CD4-positive, alpha-beta memory T cell (primary cell): Measurements from ENCODE around the gene PMF1. TPM values are rescaled to one million over a fixed set of nuclear protein-coding genes. Genes with fewer than 3 reads are reported as not detected.

ENCODE experiments used
- CTCF ChIA-PET: fragments of 350-600 bp; sonication (Branson Sonifier 250); formaldehyde crosslinking; loops from one replicate; lab custom pipeline; 2021; ENCODE audit warnings: inconsistent platforms; ENCODE audit not compliant: partially characterized antibody; lab: Charles Lee
- POLR2A ChIA-PET: fragments of 350-600 bp; sonication (Branson Sonifier 250); formaldehyde crosslinking; loops from one replicate; lab custom pipeline; 2021; ENCODE audit not compliant: partially characterized antibody; lab: Charles Lee
- DNase-seq, 5 donors: peaks; one replicate each; pipeline versions ENCODE4 v3.0.0 to v3.0.0-alpha.2; 2020 to 2022; ENCODE audit warnings: mixed read lengths in 1 of 5
- H3K27ac ChIP-seq: one replicate; pipeline ENCODE4 v1.7.0; 2013; ENCODE audit warnings: low read depth, low read length
- H3K27me3 ChIP-seq: 2 replicates; pipeline ENCODE4 v1.7.0; 2013; ENCODE audit warnings: mild to moderate bottlenecking, low read length, moderate library complexity; ENCODE audit not compliant: insufficient read depth
- H3K36me3 ChIP-seq: 2 replicates; pipeline ENCODE4 v1.7.0; 2013; ENCODE audit warnings: mild to moderate bottlenecking, low read length, moderate library complexity; ENCODE audit not compliant: insufficient read depth
- H3K4me1 ChIP-seq: 2 replicates; pipeline ENCODE4 v1.7.0; 2013; ENCODE audit warnings: mild to moderate bottlenecking, low read length, moderate library complexity; ENCODE audit not compliant: insufficient read depth
- H3K4me3 ChIP-seq, 2 donors: one replicate each; pipeline ENCODE4 v1.7.0; 2013; ENCODE audit warnings: low read length in 2 of 2, mild to moderate bottlenecking in 1 of 2
- H3K9me3 ChIP-seq, 2 donors: one replicate each; pipeline ENCODE4 v1.7.0; 2013; ENCODE audit warnings: low read length in 2 of 2, control low read depth in 1 of 2; ENCODE audit not compliant: control insufficient read depth in 1 of 2
- H3K27ac Mint-ChIP-seq, 7 donors: one replicate each; pipeline ENCODE4 v1.8.0; 2020 to 2021; ENCODE audit warnings: mixed read lengths in 7 of 7, mild to moderate bottlenecking in 6 of 7, inconsistent platforms in 3 of 7, moderate library complexity in 3 of 7
- H3K27me3 Mint-ChIP-seq, 2 donors: one replicate each; pipeline ENCODE4 v1.8.0; 2020 to 2021; ENCODE audit warnings: mixed read lengths in 2 of 2
- H3K36me3 Mint-ChIP-seq, 2 donors: one replicate each; pipeline ENCODE4 v1.8.0; 2020 to 2021; ENCODE audit warnings: mixed read lengths in 2 of 2, inconsistent platforms in 1 of 2, mild to moderate bottlenecking in 1 of 2
- H3K4me1 Mint-ChIP-seq, 4 donors: one replicate each; pipeline ENCODE4 v1.8.0; 2020 to 2021; ENCODE audit warnings: mixed read lengths in 4 of 4, mild to moderate bottlenecking in 1 of 4
- H3K4me3 Mint-ChIP-seq, 8 donors: one replicate each; pipeline ENCODE4 v1.8.0; 2020 to 2021; ENCODE audit warnings: mixed read lengths in 8 of 8, mild to moderate bottlenecking in 7 of 8, moderate library complexity in 6 of 8, inconsistent platforms in 3 of 8
- H3K9me3 Mint-ChIP-seq, 8 donors: one replicate each; pipeline ENCODE4 v1.8.0; 2020 to 2021; ENCODE audit warnings: mixed read lengths in 8 of 8, mild to moderate bottlenecking in 5 of 8, inconsistent platforms in 3 of 8, moderate library complexity in 1 of 8
- intact Hi-C: fragments of 100-400 bp; cut with micrococcal nuclease; formaldehyde crosslinking; loops from one replicate; pipeline ENCODE4 v1.15.1; 2023
- polyA plus RNA-seq, 2 donors: library from polyadenylated mRNA; unstranded; fragments of 300-500 nt; fragmentation: Illumina TruSeq; gene quantifications; one replicate each; pipeline ENCODE4 v1.2.3, GENCODE V29; 2021
- total RNA-seq, 2 experiments: library from RNA; stranded (reverse); gene quantifications; one replicate each; pipeline ENCODE4 v1.2.3, GENCODE V29; 2021

PMF1 gene
- total and polyA plus RNA-seq, 4 experiments from 2014 or later = 39.0 to 106 (median 56.8) TPM

GRCh38 chr1:156232201-156232894 is 19.5 kb downstream of the PMF1 start:
- CTCF ChIA-PET = interaction anchor here (0.9 to 1.7 kb wide), 5 partner anchors 10 to 214 kb away, joined by 3 to 4 read pairs (median 3); partner anchors contain the start of gene SLC25A44
- no peaks in the 10 kb centered on the region for H3K9me3 Mint-ChIP-seq
- H3K27ac Mint-ChIP-seq = peak overlapping the region in 1 of 7 donors; percentile 8
- H3K36me3 Mint-ChIP-seq = peaks cover 40 to 44% of the 10 kb centered on the region in 2 donors
- H3K4me1 Mint-ChIP-seq = peaks cover 0 to 4% (median under 1%) of the 10 kb centered on the region in 4 donors
- POLR2A ChIA-PET = interaction anchor here (0.6 to 1.2 kb wide), 3 partner anchors 10 to 1513 kb away, joined by 3 read pairs; partner anchors contain the start of gene BGLAP
- H3K27me3 Mint-ChIP-seq = no peaks in the 10 kb centered on the region
- H3K36me3 ChIP-seq = peaks cover 21% of the 10 kb centered on the region
- H3K4me3 ChIP-seq = no peak overlapping the region
- H3K9me3 ChIP-seq = no peaks in the 10 kb centered on the region
- H3K27ac ChIP-seq = no peak overlapping the region
- no peaks in the 10 kb centered on the region for H3K4me1 ChIP-seq
- intact Hi-C loops = no loop called here
- DNase-seq = no peak
- H3K27me3 ChIP-seq = no peaks in the 10 kb centered on the region
- no peak overlapping the region for H3K4me3 Mint-ChIP-seq

- Histone ChIP-seq H3K4me1 (no peaks in the 10 kb centered on the region), H3K36me3 (peaks cover 26% of the 10 kb centered on the region), H3K27ac (no peak overlapping the region), H3K9me3 (no peaks in the 10 kb centered on the region), H3K27me3 (no peaks in the 10 kb centered on the region), H3K4me3 (no peak overlapping the region)
- Mint-ChIP-seq H3K4me3 (no peak overlapping the region), H3K27ac (peak overlapping the region in 1 of 7 donors; percentile 73), H3K36me3 (peaks cover 40 to 49% of the 10 kb centered on the region in 2 donors), H3K9me3 (no peaks in the 10 kb centered on the region), H3K27me3 (no peaks in the 10 kb centered on the region), H3K4me1 (peaks cover 0 to 2% (median under 1%) of the 10 kb centered on the region in 4 donors)
- no peak for DNase-seq
- POLR2A ChIA-PET = interaction anchor here (0.6 to 1.1 kb wide), 2 partner anchors 20 to 1514 kb away, joined by 3 read pairs; partner anchors contain the start of gene PMF1
- intact Hi-C loops = no loop called here
- CTCF ChIA-PET = interaction anchor here (1.1 to 1.7 kb wide), 4 partner anchors 12 to 41 kb away, joined by 3 to 5 read pairs (median 4); partner anchors contain the start of gene PMF1
Observed at GRCh38 chr1:156233426-156234127, 20.8 kb downstream of the PMF1 start.

GRCh38 chr1:156236164-156236563 is 23.4 kb downstream of the PMF1 start:
- Histone ChIP-seq H3K27ac (no peak overlapping the region), H3K4me1 (no peaks in the 10 kb centered on the region), H3K4me3 (no peak overlapping the region), H3K9me3 (no peaks in the 10 kb centered on the region), H3K36me3 (peaks cover 39% of the 10 kb centered on the region), H3K27me3 (no peaks in the 10 kb centered on the region)
- Mint-ChIP-seq H3K36me3 (peaks cover 37 to 62% of the 10 kb centered on the region in 2 donors), H3K27me3 (no peaks in the 10 kb centered on the region), H3K4me1 (peaks cover 0 to 2% (median 0%) of the 10 kb centered on the region in 4 donors), H3K9me3 (no peaks in the 10 kb centered on the region), H3K27ac (no peak overlapping the region), H3K4me3 (no peak overlapping the region)
- intact Hi-C loops = no loop called here
- ChIA-PET POLR2A (interaction anchor here (1.6 kb wide), 1 partner anchor 23 kb away, joined by 5 read pairs; the partner anchor contains the start of gene PMF1), CTCF (no interaction called here)
- no peak for DNase-seq

GRCh38 chr1:156238248-156238647 is 25.4 kb downstream of the PMF1 start:
- Histone ChIP-seq H3K9me3 (no peaks in the 10 kb centered on the region), H3K4me3 (no peak overlapping the region), H3K27me3 (no peaks in the 10 kb centered on the region), H3K36me3 (peaks cover 39% of the 10 kb centered on the region), H3K4me1 (no peaks in the 10 kb centered on the region), H3K27ac (no peak overlapping the region)
- Mint-ChIP-seq H3K27ac (peak overlapping the region in 2 of 7 donors; percentile 53 to 57), H3K4me1 (peaks cover 0 to 2% (median 0%) of the 10 kb centered on the region in 4 donors), H3K9me3 (no peaks in the 10 kb centered on the region), H3K27me3 (no peaks in the 10 kb centered on the region), H3K36me3 (peaks cover 29 to 53% of the 10 kb centered on the region in 2 donors), H3K4me3 (no peak overlapping the region)
- CTCF ChIA-PET = interaction anchor here (0.5 kb wide), 1 partner anchor 448 kb away, joined by 3 read pairs; no protein-coding TSS in a partner anchor
- POLR2A ChIA-PET = no interaction called here
- intact Hi-C loops = no loop called here
- DNase-seq = no peak

GRCh38 chr1:156241311-156241811 is 28.6 kb downstream of the PMF1 start:
- Mint-ChIP-seq H3K27ac (peak overlapping the region in 1 of 7 donors; percentile 52), H3K4me3 (no peak overlapping the region), H3K27me3 (no peaks in the 10 kb centered on the region), H3K9me3 (no peaks in the 10 kb centered on the region), H3K4me1 (peaks cover 12 to 19% (median 13%) of the 10 kb centered on the region in 4 donors), H3K36me3 (peaks cover 18 to 45% of the 10 kb centered on the region in 2 donors)
- ChIA-PET CTCF (no interaction called here), POLR2A (interaction anchor here (1.0 kb wide), 1 partner anchor 41 kb away, joined by 4 read pairs; the partner anchor contains the start of gene SMG5)
- DNase-seq = no peak
- intact Hi-C loops = no loop called here
- H3K4me3 ChIP-seq = no peak overlapping the region
- no peaks in the 10 kb centered on the region for H3K9me3 ChIP-seq
- H3K27ac ChIP-seq = no peak overlapping the region
- H3K4me1 ChIP-seq = peaks cover 14% of the 10 kb centered on the region
- no peaks in the 10 kb centered on the region for H3K27me3 ChIP-seq
- H3K36me3 ChIP-seq = peaks cover 31% of the 10 kb centered on the region

GRCh38 chr1:156241926-156242325 is 29.1 kb downstream of the PMF1 start, which contains the start of gene BGLAP:
TSS of gene BGLAP (plus strand) at chr1:156242184. CDS start at chr1:156242232, 48 bp downstream.
- Mint-ChIP-seq H3K4me3 (no peak within 1 kb of the TSS), H3K36me3 (peaks cover 13 to 40% of the 10 kb centered on the region in 2 donors), H3K27me3 (no peaks in the 10 kb centered on the region), H3K27ac (peak within 1 kb of the TSS in 4 of 7 donors; percentile 27 to 78 (median 47)), H3K4me1 (peaks cover 12 to 19% (median 13%) of the 10 kb centered on the region in 4 donors), H3K9me3 (no peaks in the 10 kb centered on the region)
- Histone ChIP-seq H3K36me3 (peaks cover 26% of the 10 kb centered on the region), H3K9me3 (no peaks in the 10 kb centered on the region), H3K27ac (no peak within 1 kb of the TSS), H3K4me3 (no peak within 1 kb of the TSS), H3K4me1 (peaks cover 17% of the 10 kb centered on the region), H3K27me3 (no peaks in the 10 kb centered on the region)
- intact Hi-C loops = no loop called here
- ChIA-PET POLR2A (interaction anchor here (1.1 kb wide), 1 partner anchor 10 kb away, joined by 3 read pairs; no protein-coding TSS in a partner anchor), CTCF (no interaction called here)
- no peak for DNase-seq
